Measurements from ENCODE around the gene SLC5A11.
A peak's percentile ranks its signal among the peaks of the same experiment; 100 is the strongest.
"Not testable (repeated sequence)": the region's sequence is repeated elsewhere in the genome, so short reads cannot be mapped to it uniquely, and the experiment has no call there.

SLC5A11 gene

GRCh38 chr16:24856871-24857270, 11.1 kb downstream of the SLC5A11 start:
- not testable (repeated sequence) for DNase-seq

- DNase-seq, result peak in 13 of 58 donors; percentile 3 to 33 (median 7)
Observed at GRCh38 chr16:24858219-24859041, 12.7 kb downstream of the SLC5A11 start.

GRCh38 chr16:24861461-24861860, 15.7 kb downstream of the SLC5A11 start:
- DNase-seq, result no peak

GRCh38 chr16:24863582-24864437, 18.0 kb downstream of the SLC5A11 start:
- DNase-seq, result no peak

GRCh38 chr16:24869033-24869432, 23.3 kb downstream of the SLC5A11 start:
- DNase-seq, result no peak

- no peak for DNase-seq
Observed at GRCh38 chr16:24871891-24872290, 26.1 kb downstream of the SLC5A11 start.

GRCh38 chr16:24873028-24873427, 27.3 kb downstream of the SLC5A11 start:
- DNase-seq, result no peak

- DNase-seq, result no peak
Observed at GRCh38 chr16:24875466-24875865, 29.7 kb downstream of the SLC5A11 start.

- peak in 4 of 58 donors; percentile 5 to 26 (median 8) for DNase-seq
Observed at GRCh38 chr16:24876231-24876630, 30.5 kb downstream of the SLC5A11 start.

- DNase-seq, result no peak
Observed at GRCh38 chr16:24879684-24880083, 33.9 kb downstream of the SLC5A11 start.

GRCh38 chr16:24883714-24884151, 38.0 kb downstream of the SLC5A11 start:
- DNase-seq, result no peak

GRCh38 chr16:24887472-24887871, 41.7 kb downstream of the SLC5A11 start:
- no peak for DNase-seq

GRCh38 chr16:24890746-24891145, 45.0 kb downstream of the SLC5A11 start:
- DNase-seq, result no peak

GRCh38 chr16:24896439-24896838, 50.7 kb downstream of the SLC5A11 start:
- no peak for DNase-seq

- DNase-seq, result not testable (repeated sequence)
Observed at GRCh38 chr16:24897522-24897921, 51.8 kb downstream of the SLC5A11 start.

- DNase-seq, result no peak
Observed at GRCh38 chr16:24900230-24900629, 54.5 kb downstream of the SLC5A11 start.

- no peak for DNase-seq
Observed at GRCh38 chr16:24906199-24906808, 60.5 kb downstream of the SLC5A11 start.

GRCh38 chr16:24906901-24907300, 61.1 kb downstream of the SLC5A11 start:
- no peak for DNase-seq

- DNase-seq, result no peak
Observed at GRCh38 chr16:24908716-24909115, 63.0 kb downstream of the SLC5A11 start.

- DNase-seq, result no peak
Observed at GRCh38 chr16:24909856-24910255, 64.1 kb downstream of the SLC5A11 start.

- no peak for DNase-seq
Observed at GRCh38 chr16:24915019-24915418, 69.3 kb downstream of the SLC5A11 start.

- DNase-seq, result no peak
Observed at GRCh38 chr16:24915576-24915975, 69.8 kb downstream of the SLC5A11 start.
